NCI-H748 treated with DMSO at 0.1 percent for 48 hours (cell line): ENCODE measurements around the gene GRIK3.
"Not testable (repeated sequence)": the region's sequence is repeated elsewhere in the genome, so short reads cannot be mapped to it uniquely, and the experiment has no call there.

ENCODE experiments used
- DNase-seq: peaks from one replicate; lab custom pipeline; 2025; lab: John Stamatoyannopoulos, UW

GRIK3 gene

GRCh38 chr1:36941316-36941978, 92.9 kb downstream of the GRIK3 start:
- no peak for DNase-seq

GRCh38 chr1:36938819-36939218, 95.5 kb downstream of the GRIK3 start:
- no peak for DNase-seq

GRCh38 chr1:36937371-36937770, 96.9 kb downstream of the GRIK3 start:
- DNase-seq: no peak

- DNase-seq: no peak
These were observed 100.3 kb downstream of the GRIK3 start for GRCh38 chr1:36934061-36934460.

GRCh38 chr1:36927826-36928225, 106.5 kb downstream of the GRIK3 start:
- no peak for DNase-seq

GRCh38 chr1:36925251-36925650, 109.1 kb downstream of the GRIK3 start:
- no peak for DNase-seq

- DNase-seq: no peak
These were observed 110.0 kb downstream of the GRIK3 start for GRCh38 chr1:36924282-36924811.

GRCh38 chr1:36922593-36923426, 111.5 kb downstream of the GRIK3 start:
- no peak for DNase-seq

- no peak for DNase-seq
These were observed 112.2 kb downstream of the GRIK3 start for GRCh38 chr1:36922071-36922470.

- no peak for DNase-seq
These were observed 113.4 kb downstream of the GRIK3 start for GRCh38 chr1:36920801-36921405.

GRCh38 chr1:36920371-36920770, 113.9 kb downstream of the GRIK3 start:
- no peak for DNase-seq

GRCh38 chr1:36919491-36920145, 114.7 kb downstream of the GRIK3 start:
- DNase-seq: no peak

- no peak for DNase-seq
These were observed 115.7 kb downstream of the GRIK3 start for GRCh38 chr1:36918604-36919003.

GRCh38 chr1:36916542-36916941, 117.8 kb downstream of the GRIK3 start:
- not testable (repeated sequence) for DNase-seq

- peak; percentile 73 for DNase-seq
These were observed 120.7 kb downstream of the GRIK3 start for GRCh38 chr1:36913484-36914060.

- peak; percentile 22 for DNase-seq
These were observed 121.3 kb downstream of the GRIK3 start for GRCh38 chr1:36913016-36913415.

- DNase-seq: no peak
These were observed 121.9 kb downstream of the GRIK3 start for GRCh38 chr1:36912365-36912865.

- no peak for DNase-seq
These were observed 122.6 kb downstream of the GRIK3 start for GRCh38 chr1:36911561-36912364.

- DNase-seq: no peak
These were observed 123.3 kb downstream of the GRIK3 start for GRCh38 chr1:36910886-36911540.
